Pancreas (tissue), 10 donors: Measurements from ENCODE around the gene MIS18BP1. TPM values are rescaled to one million over a fixed set of nuclear protein-coding genes. Genes with fewer than 3 reads are reported as not detected.
A peak's percentile ranks its signal among the peaks of the same experiment; 100 is the strongest.

Experiments
- ATAC-seq, 4 donors: fragments of 200-7000 bp; cut with Tn5 transposase; one replicate each; pipeline versions ENCODE4 v1.8.0 to v1.9.1; 2020; ENCODE audit warnings: mild to moderate bottlenecking in 4 of 4, moderate library complexity in 4 of 4
- DNase-seq, 6 donors: peaks; one replicate each; pipeline ENCODE4 v3.0.0-alpha.2; 2020
- FAIRE-seq: peaks from 2 replicates; lab custom pipeline; 2012; peaks lifted over from hg19 to GRCh38; lab: Jason Lieb, UNC
- H3K27ac ChIP-seq, 4 donors: fragments of 200-600 bp; sonication (generic); 1 replicate in 3 of 4; 2 replicates in 1 of 4; pipeline versions ENCODE4 v1.5.0 to v1.8.0; 2020
- H3K27me3 ChIP-seq, 4 donors: fragments of 200-600 bp; one replicate each; pipeline ENCODE4 v1.8.0; 2021
- H3K36me3 ChIP-seq, 3 donors: fragments of 200-600 bp; sonication (generic) in 1 of 3; one replicate each; pipeline versions ENCODE4 v1.5.0 to v1.8.0; 2020 to 2021
- H3K4me1 ChIP-seq, 3 donors: fragments of 200-600 bp; one replicate each; pipeline ENCODE4 v1.8.0; 2021
- H3K4me3 ChIP-seq, 4 donors: fragments of 200-600 bp; sonication (generic) in 2 of 4; one replicate each; pipeline versions ENCODE4 v1.5.0 to v1.8.0; 2020 to 2021
- H3K9me3 ChIP-seq, 4 donors: fragments of 200-600 bp; one replicate each; pipeline ENCODE4 v1.8.0; 2021
- CTCF ChIP-seq, 4 donors: fragments of 200-600 bp; sonication (generic) in 3 of 4; IDR thresholded peaks; one replicate each; pipeline versions ENCODE4 v1.5.0 to v1.8.0; 2021; ENCODE audit warnings: antibody characterized with exemption in 4 of 4
- WGBS, 2 donors: extraction: QIAGEN DNeasy Blood & Tissue Kit; methylation state at CpG; one replicate each; pipeline ENCODE4 v1.1.7; 2013; 5-methylcytosine and 5-hydroxymethylcytosine counted together
- intact Hi-C, 3 donors: fragments of 100-400 bp; cut with DNase I; formaldehyde crosslinking; loops; one replicate each; pipeline versions ENCODE4 v1.11.1 to v1.14.2; 2022
- polyA plus RNA-seq, 2 donors: library from polyadenylated mRNA; stranded (reverse); fragments of 200-250 nt; gene quantifications; one replicate each; pipeline ENCODE4 v1.2.3, GENCODE V29; 2013
- total RNA-seq, 6 donors: library from RNA; stranded (reverse); fragmentation: NEBNext Ultra II Directional in 4 of 6; extraction: Animal tissue kit (Norgen Biotek cat#: 25700) in 4 of 6; gene quantifications; one replicate each; pipeline versions ENCODE4 v1.2.1 to v1.2.4, GENCODE V29; 2021 to 2023
- donor health status: healthy with polysubstance abuse.
- donor health status: DM: no; HTN: no; CAD: no; lungs with moderate emphysema.
- donor health status: DM: no; HTN: no; CAD: no.
- donor health status: control.
- donor health status: control.
- donor health status: Bipolar disorder and iron deficiency.
- donor health status: DM: yes; HTN: yes; CAD: no.
- donor health status: DM: no; HTN: no; CAD: no.
- donor health status: DM: no; HTN: no; CAD: no.
- donor health status: DM: yes; HTN: yes; CAD: no.

MIS18BP1 gene
- total and polyA plus RNA-seq, 8 donors = 3.8 to 13.6 (median 7.2) TPM

- intact Hi-C loops = loop anchor here in 1 of 3 donors (10.0 kb wide), 1 partner anchor 348 kb away; no protein-coding TSS in a partner anchor
- no peaks in the 10 kb centered on the region for H3K27me3 ChIP-seq
Observed at GRCh38 chr14:45262637-45263036, 9.6 kb upstream of the MIS18BP1 start.

GRCh38 chr14:45261209-45261608 lies 8.2 kb upstream of the MIS18BP1 start:
- no peaks in the 10 kb centered on the region for H3K36me3 ChIP-seq
- H3K27ac ChIP-seq = no peak overlapping the region
- ATAC-seq (no peak), DNase-seq (no peak), FAIRE-seq (no peak)
- no peak for TF ChIP-seq CTCF (IDR thresholded peaks at IDR 0.05)
- intact Hi-C loops = loop anchor here in 1 of 3 donors (10.0 kb wide), 1 partner anchor 346 kb away; no protein-coding TSS in a partner anchor
- H3K4me1 ChIP-seq = no peaks in the 10 kb centered on the region
- no peaks in the 10 kb centered on the region for H3K27me3 ChIP-seq
- no peak overlapping the region for H3K4me3 ChIP-seq
- H3K9me3 ChIP-seq = no peaks in the 10 kb centered on the region
- WGBS, 2 donors = 19 to 21% methylated on average over 2 of the region's 2 CpGs

More at GRCh38 chr14:45262637-45263036, 9.6 kb upstream of the MIS18BP1 start:
- no peak for TF ChIP-seq CTCF (IDR thresholded peaks at IDR 0.05)
- no peak overlapping the region for H3K4me3 ChIP-seq
- no peaks in the 10 kb centered on the region for H3K9me3 ChIP-seq
- FAIRE-seq = no peak
- WGBS, 2 donors = 49 to 65% methylated on average over 4 of the region's 4 CpGs
- no peak overlapping the region for H3K27ac ChIP-seq
- no peak for DNase-seq
- H3K36me3 ChIP-seq = no peaks in the 10 kb centered on the region
- ATAC-seq = peak in 3 of 4 donors; percentile 20 to 66 (median 47)
- no peaks in the 10 kb centered on the region for H3K4me1 ChIP-seq

- intact Hi-C loops = no loop called here
- no peak overlapping the region for H3K4me3 ChIP-seq
- DNase-seq (no peak), ATAC-seq (no peak), FAIRE-seq (no peak)
- H3K36me3 ChIP-seq = no peaks in the 10 kb centered on the region
- no peaks in the 10 kb centered on the region for H3K27me3 ChIP-seq
- H3K4me1 ChIP-seq = no peaks in the 10 kb centered on the region
- no peaks in the 10 kb centered on the region for H3K9me3 ChIP-seq
- no peak for TF ChIP-seq CTCF (IDR thresholded peaks at IDR 0.05)
- H3K27ac ChIP-seq = no peak overlapping the region
- 98 to 99% methylated on average over 3 of the region's 3 CpGs for WGBS, 2 donors
Observed at GRCh38 chr14:45258805-45259204, 5.8 kb upstream of the MIS18BP1 start.

GRCh38 chr14:45258073-45258472 lies 5.1 kb upstream of the MIS18BP1 start:
- WGBS, 2 donors = 65 to 68% methylated on average over 1 of the region's 1 CpG
- H3K27me3 ChIP-seq = no peaks in the 10 kb centered on the region
- no peaks in the 10 kb centered on the region for H3K9me3 ChIP-seq
- no peak overlapping the region for H3K27ac ChIP-seq
- no peak for FAIRE-seq
- intact Hi-C loops = no loop called here
- H3K36me3 ChIP-seq = no peaks in the 10 kb centered on the region
- no peak for DNase-seq
- ATAC-seq = no peak
- H3K4me1 ChIP-seq = no peaks in the 10 kb centered on the region
- no peak overlapping the region for H3K4me3 ChIP-seq
- no peak for TF ChIP-seq CTCF (IDR thresholded peaks at IDR 0.05)

- Histone ChIP-seq H3K4me1 (peaks cover 0 to 6% (median 4%) of the 10 kb centered on the region in 3 donors), H3K27ac (no peak overlapping the region), H3K36me3 (no peaks in the 10 kb centered on the region), H3K27me3 (no peaks in the 10 kb centered on the region), H3K9me3 (no peaks in the 10 kb centered on the region), H3K4me3 (no peak overlapping the region)
- WGBS, 2 donors = 91 to 95% methylated on average over 4 of the region's 4 CpGs
- ATAC-seq = no peak
- intact Hi-C loops = no loop called here
- FAIRE-seq = no peak
- no peak for DNase-seq
- TF ChIP-seq CTCF (IDR thresholded peaks at IDR 0.05) = no peak
Observed at GRCh38 chr14:45254771-45255170, 1.8 kb upstream of the MIS18BP1 start.
